Tibial artery (tissue), 4 donors: ENCODE data around the gene BDH2.

Source experiments
- DNase-seq, 2 donors: peaks; one replicate each; pipeline ENCODE4 v3.0.0-alpha.2; 2019
- H3K27ac ChIP-seq, 2 donors: fragments of 200-600 bp; sonication (generic) in 1 of 2; 1 replicate in 1 of 2; 2 replicates in 1 of 2; pipeline ENCODE4 v1.5.1; 2018 to 2019; ENCODE audit warnings: mild to moderate bottlenecking in 1 of 2
- H3K27me3 ChIP-seq, 2 donors: fragments of 200-600 bp; sonication (generic) in 1 of 2; one replicate each; pipeline versions ENCODE4 v1.5.1 to v1.6.0; 2016 to 2019
- H3K36me3 ChIP-seq, 3 donors: fragments of 200-600 bp; sonication (generic) in 2 of 3; one replicate each; pipeline ENCODE4 v1.5.1; 2016 to 2019; ENCODE audit warnings: mild to moderate bottlenecking in 2 of 3
- H3K4me1 ChIP-seq, 4 donors: fragments of 200-600 bp; sonication (generic) in 2 of 4; 1 replicate in 3 of 4; 2 replicates in 1 of 4; pipeline ENCODE4 v1.5.1; 2016 to 2019
- H3K4me3 ChIP-seq, 2 donors: fragments of 200-600 bp; sonication (generic) in 1 of 2; 1 replicate in 1 of 2; 2 replicates in 1 of 2; pipeline ENCODE4 v1.5.1; 2018 to 2019; ENCODE audit warnings: mild to moderate bottlenecking in 2 of 2
- H3K9me3 ChIP-seq, 3 donors: fragments of 200-600 bp; sonication (generic) in 1 of 3; one replicate each; pipeline ENCODE4 v1.5.1; 2016 to 2019
- CTCF ChIP-seq, 2 experiments: fragments of 200-600 bp in 1 of 2; fragments of 450-650 bp in 1 of 2; IDR thresholded peaks; one replicate each; pipeline ENCODE4 v1.5.1; 2017 to 2019; ENCODE audit warnings: antibody characterized with exemption in 2 of 2, mild to moderate bottlenecking in 1 of 2, moderate library complexity in 1 of 2
- intact Hi-C: fragments of 100-400 bp; cut with DNase I; formaldehyde crosslinking; loops from one replicate; pipeline ENCODE4 v1.15.0; 2023; ENCODE audit warnings: low total_unique reads

Gene BDH2

GRCh38 chr4:103105558-103106356 is 6.1 kb upstream of the BDH2 start:
- intact Hi-C loops = no loop called here
- no peaks in the 10 kb centered on the region for H3K36me3 ChIP-seq
- H3K4me3 ChIP-seq = no peak overlapping the region
- no peak overlapping the region for H3K27ac ChIP-seq
- H3K9me3 ChIP-seq = no peaks in the 10 kb centered on the region
- H3K4me1 ChIP-seq = no peaks in the 10 kb centered on the region
- no peak for TF ChIP-seq CTCF (IDR thresholded peaks at IDR 0.05)
- H3K27me3 ChIP-seq = no peaks in the 10 kb centered on the region
- DNase-seq = no peak

GRCh38 chr4:103104886-103105285 is 5.3 kb upstream of the BDH2 start:
- H3K4me3 ChIP-seq = no peak overlapping the region
- no peaks in the 10 kb centered on the region for H3K27me3 ChIP-seq
- no peaks in the 10 kb centered on the region for H3K4me1 ChIP-seq
- no peaks in the 10 kb centered on the region for H3K9me3 ChIP-seq
- no peaks in the 10 kb centered on the region for H3K36me3 ChIP-seq
- DNase-seq = no peak
- intact Hi-C loops = loop anchor here (5.0 kb wide), 1 partner anchor 58 kb away; no protein-coding TSS in a partner anchor
- no peak overlapping the region for H3K27ac ChIP-seq
- TF ChIP-seq CTCF (IDR thresholded peaks at IDR 0.05) = no peak

- intact Hi-C loops = loop anchor here (5.0 kb wide), 1 partner anchor 53 kb away; no protein-coding TSS in a partner anchor
- Histone ChIP-seq H3K27me3 (no peaks in the 10 kb centered on the region), H3K4me1 (peaks cover 0 to 35% (median 13%) of the 10 kb centered on the region in 4 donors), H3K9me3 (no peaks in the 10 kb centered on the region), H3K4me3 (no peak overlapping the region), H3K36me3 (peaks cover 0 to 3% (median 0%) of the 10 kb centered on the region in 3 donors), H3K27ac (no peak overlapping the region)
- no peak for DNase-seq
- no peak for TF ChIP-seq CTCF (IDR thresholded peaks at IDR 0.05)
Measured at GRCh38 chr4:103100691-103101090, 1.1 kb upstream of the BDH2 start.

GRCh38 chr4:103098756-103099440 is 736 bp downstream of the BDH2 start:
- no peaks in the 10 kb centered on the region for H3K27me3 ChIP-seq
- no peaks in the 10 kb centered on the region for H3K9me3 ChIP-seq
- H3K4me1 ChIP-seq = peaks cover 0 to 35% (median 13%) of the 10 kb centered on the region in 4 donors
- H3K36me3 ChIP-seq = peaks cover 0 to 9% (median 3%) of the 10 kb centered on the region in 3 donors
- DNase-seq = no peak
- peak overlapping the region; percentile 75 to 81 for H3K27ac ChIP-seq
- peak overlapping the region; percentile 54 to 56 for H3K4me3 ChIP-seq
- TF ChIP-seq CTCF (IDR thresholded peaks at IDR 0.05) = no peak
- intact Hi-C loops = no loop called here

- no peak for DNase-seq
- H3K27ac ChIP-seq = peak overlapping the region; percentile 75 to 81
- H3K27me3 ChIP-seq = no peaks in the 10 kb centered on the region
- intact Hi-C loops = no loop called here
- H3K4me3 ChIP-seq = peak overlapping the region; percentile 54 to 56
- H3K36me3 ChIP-seq = peaks cover 0 to 11% (median 3%) of the 10 kb centered on the region in 3 donors
- TF ChIP-seq CTCF (IDR thresholded peaks at IDR 0.05) = no peak
- H3K4me1 ChIP-seq = peaks cover 0 to 35% (median 13%) of the 10 kb centered on the region in 4 donors
- no peaks in the 10 kb centered on the region for H3K9me3 ChIP-seq
Measured at GRCh38 chr4:103098341-103098740, 1.3 kb downstream of the BDH2 start.
